GM18511 (cell line): ENCODE data around the gene RP9.

ENCODE experiments used
- ATAC-seq: cut with Tn5 transposase; IDR thresholded peaks from one replicate; pipeline ENCODE4 v1.9.1; 2021; ENCODE audit warnings: mild to moderate bottlenecking, moderate library complexity; ENCODE audit not compliant: unreplicated experiment

The RP9 gene, protein sequence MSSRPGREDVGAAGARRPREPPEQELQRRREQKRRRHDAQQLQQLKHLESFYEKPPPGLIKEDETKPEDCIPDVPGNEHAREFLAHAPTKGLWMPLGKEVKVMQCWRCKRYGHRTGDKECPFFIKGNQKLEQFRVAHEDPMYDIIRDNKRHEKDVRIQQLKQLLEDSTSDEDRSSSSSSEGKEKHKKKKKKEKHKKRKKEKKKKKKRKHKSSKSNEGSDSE

DNA sequence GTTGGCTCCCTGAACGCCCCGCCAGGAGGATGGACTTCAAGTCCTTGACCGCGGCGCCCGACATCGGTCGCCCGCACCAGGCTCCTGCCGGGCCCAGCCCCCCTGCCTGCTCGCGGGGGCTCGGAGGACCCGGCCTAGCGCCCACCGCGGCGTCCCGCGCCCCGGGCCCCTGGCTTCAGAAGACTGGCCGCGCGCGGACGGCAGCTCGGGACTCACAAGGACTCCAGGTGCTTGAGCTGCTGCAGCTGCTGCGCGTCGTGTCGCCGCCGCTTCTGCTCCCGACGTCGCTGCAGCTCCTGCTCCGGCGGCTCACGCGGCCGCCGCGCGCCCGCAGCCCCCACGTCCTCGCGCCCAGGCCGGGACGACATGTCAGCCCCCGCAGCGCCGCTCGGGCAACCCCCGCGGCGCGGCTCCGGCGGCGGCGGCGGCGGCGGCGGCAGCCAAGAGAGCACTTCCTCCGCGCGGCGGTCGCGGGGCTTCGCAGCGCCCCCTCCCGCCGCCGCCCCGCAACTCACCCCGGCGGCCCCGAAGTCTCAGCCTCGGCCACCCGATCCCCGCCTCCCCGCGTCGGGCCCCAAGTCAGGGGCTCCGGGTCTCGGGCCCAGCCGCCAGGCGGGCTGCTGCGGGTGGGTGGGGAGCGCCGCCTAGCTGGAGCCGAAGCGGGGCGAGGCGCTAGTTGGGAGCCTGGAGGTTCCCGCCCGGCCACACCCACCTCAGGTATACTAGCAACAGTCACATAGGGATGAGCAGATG, at the start of gene RP9:
Gene RP9 (minus strand): TSS at position 400 of the 753 bp plus-strand sequence. CDS start 32 bp downstream, at position 368.
- ATAC-seq: peak; percentile 83

DNA sequence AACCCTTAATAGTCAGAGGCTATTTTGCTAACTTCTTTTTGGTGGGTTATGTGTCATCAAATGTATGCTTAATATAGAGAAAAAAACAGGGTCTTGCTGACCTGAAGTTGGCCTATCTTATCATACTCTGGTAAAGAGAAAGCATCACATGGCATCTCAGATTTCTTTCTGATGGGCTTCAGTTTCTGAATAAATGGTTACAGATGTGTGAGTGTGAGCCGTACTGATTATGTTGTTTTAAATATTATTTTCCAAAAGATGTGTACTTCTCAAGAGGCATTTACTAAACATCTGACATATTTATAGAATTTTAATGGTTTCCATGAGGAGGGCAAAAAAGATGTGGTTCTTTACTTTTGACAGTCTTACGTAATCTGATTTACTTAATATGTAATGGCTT, 48.6 kb upstream of the RP9 start:
- no peak for ATAC-seq

DNA sequence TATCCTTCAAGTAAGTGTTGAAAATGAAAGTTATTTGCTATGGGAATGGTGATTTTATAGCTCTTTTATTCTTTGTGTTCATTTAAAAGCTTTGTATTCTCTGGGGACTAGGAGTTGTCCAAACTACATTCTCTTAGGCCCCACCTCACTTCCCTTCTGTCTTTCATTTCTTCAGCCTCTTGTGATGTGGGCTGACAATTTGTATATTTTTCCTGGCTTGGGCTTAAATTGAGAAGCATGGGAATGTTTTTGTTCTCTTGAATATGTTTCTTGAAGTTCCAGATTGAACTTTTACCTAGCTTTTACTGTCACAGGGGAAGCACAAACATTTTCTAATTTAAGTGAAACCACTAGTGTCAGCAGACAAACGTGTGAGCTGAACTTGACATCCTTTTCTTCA, 48.1 kb upstream of the RP9 start:
- ATAC-seq: no peak

DNA sequence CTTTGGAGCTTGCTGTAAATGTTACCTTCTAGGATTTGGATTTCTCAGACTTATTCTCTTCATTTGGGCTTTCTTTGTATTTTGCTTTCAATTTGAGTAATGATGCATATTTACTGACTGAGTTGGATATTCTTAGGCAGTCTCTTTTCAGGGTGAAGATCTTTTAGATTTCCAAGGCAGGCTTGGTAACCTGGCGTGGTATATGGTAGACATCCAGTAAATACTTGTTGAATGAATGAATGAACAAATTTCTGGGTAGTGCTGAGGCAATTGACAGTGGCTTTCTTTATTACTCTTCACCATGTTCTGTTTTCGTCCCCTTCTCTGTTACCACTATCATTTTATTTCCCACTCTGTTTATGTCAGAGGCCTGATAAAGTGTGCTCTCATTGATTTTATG, 47.2 kb upstream of the RP9 start:
- ATAC-seq: no peak

DNA sequence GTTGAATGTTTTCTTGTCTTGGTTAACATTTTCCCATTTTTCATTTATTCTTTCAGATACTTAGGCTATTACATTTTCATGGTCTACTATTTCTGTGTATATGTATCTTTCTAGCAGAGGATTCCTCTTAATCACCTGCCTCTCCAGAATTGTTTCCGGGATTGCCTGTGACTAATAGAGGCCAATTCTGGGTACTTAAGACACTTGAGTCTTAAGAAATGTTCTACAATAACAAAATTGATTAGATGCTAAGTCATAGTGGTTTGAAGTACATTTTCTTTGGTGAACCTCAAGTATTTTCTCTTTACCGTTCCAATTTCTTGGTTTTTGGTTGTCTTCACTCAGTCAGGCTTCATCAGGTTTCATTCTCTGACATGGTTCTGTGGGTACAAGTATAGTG, 46.6 kb upstream of the RP9 start:
- ATAC-seq: no peak

DNA sequence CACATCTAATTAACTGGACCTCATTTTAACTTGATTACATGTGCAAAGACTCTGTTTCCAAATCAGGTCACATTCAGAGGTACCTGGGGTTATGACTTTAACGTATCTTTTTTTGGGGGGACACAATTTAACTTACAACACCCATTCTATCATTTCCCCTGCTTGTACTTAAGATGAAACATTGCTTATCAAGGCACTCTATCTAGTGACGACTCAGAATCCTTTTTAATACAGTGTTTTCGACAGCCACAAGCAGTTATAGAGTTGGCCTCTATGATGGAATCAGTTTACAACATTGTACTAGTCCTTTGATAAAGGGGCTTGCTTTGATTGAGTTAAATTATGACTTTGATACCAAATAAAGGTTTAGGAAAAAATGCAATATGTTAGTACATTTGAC, 42.9 kb upstream of the RP9 start:
- ATAC-seq: no peak

DNA sequence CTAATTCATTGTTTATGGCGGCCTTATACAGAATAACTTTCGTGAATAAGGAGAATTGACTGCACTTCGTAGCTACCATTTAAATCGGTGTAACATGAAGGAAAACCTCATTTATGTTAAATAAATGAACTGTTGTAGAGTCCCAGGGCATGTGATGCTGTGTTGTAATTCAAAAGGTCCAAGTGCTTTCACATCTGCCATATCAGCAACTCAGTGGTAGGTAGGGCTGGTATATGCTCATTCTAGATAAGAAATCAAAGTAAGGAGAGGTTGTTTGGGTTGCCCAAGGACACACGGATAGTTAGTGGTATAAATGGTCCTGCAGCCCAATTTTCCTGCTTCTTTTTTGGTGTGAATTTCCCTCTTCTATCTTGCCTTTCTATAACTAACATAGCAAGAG, 36.0 kb upstream of the RP9 start:
- no peak for ATAC-seq

DNA sequence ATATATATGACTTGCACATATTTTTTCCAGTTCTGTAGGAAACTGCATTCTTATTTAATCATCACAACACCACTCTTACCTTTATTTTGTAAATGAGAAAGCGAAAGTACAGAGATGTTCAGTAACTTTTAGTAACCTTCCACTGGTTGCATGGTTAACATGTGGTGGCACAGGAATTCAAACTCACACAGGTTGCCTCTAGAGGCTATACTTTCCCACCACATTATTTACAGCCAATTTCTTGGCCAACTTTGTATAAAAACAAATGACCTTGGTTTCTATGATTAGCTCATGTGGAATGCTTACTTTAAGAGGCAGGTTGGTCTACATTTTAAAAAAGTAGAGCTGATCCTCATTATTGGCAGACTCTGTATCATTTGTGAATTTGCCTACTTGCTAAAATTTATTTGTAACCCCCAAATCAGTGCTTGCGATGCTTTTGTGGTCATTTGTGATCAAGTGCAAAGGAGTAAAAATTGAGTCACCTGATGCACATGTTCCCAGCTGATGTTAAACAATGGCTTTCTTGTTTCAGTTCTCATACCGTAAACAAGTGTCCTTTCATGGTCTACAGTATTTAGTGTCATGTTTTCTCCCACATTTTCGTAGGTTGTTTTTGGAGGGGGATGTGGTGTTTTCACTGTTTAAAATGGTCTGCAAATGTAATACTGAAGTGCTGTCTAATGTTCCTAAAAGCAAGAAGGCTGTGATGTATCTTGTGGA, 35.0 kb upstream of the RP9 start:
- peak; percentile 85 for ATAC-seq

DNA sequence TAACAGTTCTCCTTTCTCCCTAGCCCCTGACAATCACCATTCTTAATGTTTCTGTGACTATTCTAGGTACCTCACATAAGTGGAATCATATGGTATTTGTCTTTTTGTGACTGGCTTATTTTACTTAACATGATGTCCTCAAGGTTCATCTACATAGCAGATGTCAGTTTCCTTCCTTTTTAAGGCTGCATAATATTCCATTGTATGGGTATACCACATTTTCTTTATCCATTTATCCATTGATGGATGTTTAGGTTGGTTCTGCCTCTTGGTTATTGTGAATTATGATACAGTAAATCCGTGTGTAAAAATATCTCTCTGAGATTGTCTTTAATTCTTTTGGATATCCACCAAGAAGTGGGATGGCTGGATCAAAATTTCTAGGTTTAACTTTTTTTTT, 33.4 kb upstream of the RP9 start:
- ATAC-seq: no peak

DNA sequence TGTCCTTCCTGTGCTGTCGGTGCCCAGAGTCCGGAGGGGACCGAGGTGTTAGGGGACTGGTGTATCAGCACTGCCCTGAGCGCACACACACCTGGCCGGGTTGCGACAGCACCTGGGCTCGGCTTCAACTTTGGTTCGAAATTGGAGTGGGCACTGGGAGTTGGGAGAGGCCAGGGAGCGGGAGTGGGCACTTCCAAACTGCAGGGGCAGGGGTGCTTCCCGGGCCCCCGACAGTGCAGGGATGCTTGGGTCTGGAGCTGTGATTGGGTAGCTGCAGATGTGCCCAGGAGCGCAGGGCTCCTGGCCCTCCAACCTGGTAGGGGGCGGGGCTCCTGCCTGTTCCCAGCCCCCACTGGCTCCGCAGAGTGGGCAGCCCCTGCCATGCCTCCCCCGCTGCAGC, 27.9 kb upstream of the RP9 start:
- ATAC-seq: no peak

DNA sequence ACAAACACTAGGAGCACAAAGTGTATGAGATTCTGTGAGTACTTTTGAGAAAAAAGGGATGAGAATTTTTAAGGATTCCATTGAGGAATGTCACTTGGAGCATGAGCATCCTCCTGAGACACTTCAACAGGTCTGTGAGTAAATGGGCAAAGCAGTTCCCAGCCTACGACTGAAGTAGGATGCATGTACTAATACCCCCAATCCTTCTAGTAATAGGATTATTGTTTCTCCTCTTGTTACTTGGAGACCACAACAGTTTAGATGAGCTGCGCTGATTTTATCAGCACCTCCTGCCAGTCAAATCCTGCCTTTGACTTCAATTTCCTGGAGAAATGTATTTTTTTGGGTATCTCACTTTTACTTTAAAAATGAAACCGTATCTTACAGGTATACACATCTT, 21.0 kb upstream of the RP9 start:
- no peak for ATAC-seq

DNA sequence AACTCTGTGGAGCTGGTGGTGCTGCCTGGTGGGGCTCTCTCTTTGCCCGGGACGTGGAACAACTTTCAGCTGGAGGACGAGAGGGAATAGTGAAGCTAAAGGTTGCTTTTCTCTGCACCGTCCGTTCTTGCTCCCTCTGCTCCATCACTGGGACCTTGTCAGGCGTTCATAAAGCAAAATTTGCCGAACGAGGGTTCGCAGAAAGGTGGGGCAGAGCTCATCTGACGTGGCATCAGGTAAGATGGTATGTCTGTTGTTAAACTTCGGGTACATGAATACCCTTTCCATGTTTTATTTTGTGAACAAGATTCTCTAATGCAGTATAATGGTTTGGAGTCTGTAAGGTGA, 20.6 kb upstream of the RP9 start:
- ATAC-seq: no peak

DNA sequence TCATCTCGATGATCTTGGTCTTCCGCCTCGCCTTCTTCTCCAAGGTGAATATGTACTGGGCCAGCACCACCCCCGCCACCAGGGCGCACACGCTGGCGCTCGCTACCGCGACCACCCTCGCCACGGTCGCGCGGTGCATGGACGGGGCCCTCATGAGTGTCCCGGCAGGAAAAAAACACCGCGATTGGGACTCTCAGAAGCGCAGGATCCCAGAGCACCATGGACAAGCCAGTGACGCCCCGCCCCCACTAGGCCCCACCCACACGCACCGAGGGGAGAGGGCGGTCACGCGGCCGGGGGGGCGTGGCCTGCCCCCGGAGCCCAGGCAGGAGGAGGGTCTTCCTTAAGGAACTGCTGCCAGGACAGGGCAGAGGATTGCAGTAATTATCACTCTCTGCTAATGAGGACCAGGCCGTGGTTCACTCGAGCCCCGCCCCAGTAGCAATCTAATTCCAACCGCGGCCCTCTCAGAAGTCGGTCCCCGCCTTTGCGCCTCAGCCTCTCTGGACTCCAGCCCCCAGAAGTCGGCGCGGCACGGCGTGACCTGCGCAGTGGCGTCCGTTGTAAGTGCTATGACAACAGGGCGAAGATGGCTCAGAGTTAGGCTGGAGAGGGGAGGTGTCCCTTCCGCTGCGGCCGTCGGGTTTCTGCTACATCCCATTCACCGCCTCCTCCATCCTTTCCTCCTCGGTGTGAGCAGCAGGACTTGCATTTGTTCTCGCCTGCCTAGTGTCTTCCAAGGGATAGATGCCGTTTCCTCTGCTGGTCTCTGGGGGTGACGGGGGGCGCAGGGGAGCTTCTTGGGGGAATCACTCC, 20.0 kb upstream of the RP9 start, which contains the start of gene BBS9:
Gene BBS9 (plus strand): TSS at position 575 of the 816 bp plus-strand sequence. CDS start 16,689 bp downstream, outside the sequence.
- ATAC-seq: peak; percentile 100

DNA sequence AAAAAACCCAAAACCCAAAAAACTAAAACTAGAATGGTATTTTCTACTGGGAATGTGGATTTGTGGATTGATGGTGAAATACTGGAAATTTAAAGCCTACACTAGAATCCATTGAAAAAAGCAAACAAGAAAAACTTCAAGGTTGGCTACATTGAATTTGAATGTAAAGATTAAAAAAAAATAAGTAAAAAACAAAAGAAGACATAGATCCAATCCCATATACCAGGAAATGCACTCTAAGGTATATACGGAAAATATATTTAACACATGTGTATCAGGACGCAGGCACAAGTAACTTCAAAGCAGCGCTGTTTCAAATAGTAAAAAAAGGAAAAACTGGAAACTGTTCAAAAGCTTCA, 19.4 kb upstream of the RP9 start:
- no peak for ATAC-seq

DNA sequence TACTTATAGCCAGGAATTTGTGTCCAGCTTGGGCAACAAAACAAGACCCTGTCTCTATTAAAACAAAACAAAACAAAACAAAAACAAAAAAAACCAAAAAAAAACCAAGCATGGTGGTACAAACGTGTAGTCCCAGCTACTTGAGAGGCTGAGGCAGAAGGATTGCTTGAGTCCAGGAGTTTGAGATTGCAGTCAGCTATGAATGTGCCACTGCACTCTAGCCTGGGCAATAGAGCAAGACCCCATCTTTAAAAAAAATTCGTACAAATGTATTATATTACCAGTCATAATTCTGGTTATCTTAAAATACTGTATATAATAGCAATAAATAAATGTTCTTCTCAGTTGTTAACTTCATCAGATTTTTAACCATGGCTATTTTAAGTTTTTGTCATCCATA, 17.9 kb upstream of the RP9 start:
- ATAC-seq: no peak

DNA sequence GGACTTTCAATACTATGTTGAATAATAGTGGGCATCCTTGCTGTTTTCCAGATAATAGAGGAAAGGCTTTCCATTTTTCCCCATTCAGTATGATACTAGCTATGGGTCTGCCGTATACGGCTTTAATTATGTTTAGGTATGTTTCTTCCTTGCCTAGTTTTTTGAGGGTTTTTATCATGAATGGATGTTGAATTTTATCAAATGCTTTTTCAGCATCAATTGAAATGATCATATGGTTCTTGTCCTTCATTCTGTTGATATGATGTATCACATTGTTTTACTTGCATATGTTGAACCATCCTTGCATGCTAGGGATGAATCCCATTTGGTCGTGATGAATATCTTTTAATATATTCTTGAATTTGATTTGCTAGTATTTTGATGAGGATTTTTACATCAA, 9.2 kb upstream of the RP9 start:
- no peak for ATAC-seq

DNA sequence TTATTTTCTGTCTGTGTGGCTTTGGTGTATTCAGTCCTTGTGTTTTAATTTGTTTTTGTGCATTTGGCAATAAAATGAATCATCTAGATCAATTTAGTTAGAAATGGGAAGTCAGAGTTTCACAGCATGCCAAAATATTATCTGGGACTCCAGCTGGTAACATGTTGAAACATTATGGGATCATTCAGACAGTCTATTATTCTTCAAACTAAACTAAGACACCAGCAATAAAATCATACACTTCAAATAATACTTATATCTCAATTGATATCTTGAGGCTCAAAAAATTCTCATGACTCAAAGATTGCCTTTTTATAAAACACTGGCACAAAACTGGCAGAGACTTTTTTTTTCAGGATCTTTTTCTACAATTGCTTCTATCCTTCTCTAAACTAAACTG, 5.8 kb upstream of the RP9 start:
- ATAC-seq: no peak

DNA sequence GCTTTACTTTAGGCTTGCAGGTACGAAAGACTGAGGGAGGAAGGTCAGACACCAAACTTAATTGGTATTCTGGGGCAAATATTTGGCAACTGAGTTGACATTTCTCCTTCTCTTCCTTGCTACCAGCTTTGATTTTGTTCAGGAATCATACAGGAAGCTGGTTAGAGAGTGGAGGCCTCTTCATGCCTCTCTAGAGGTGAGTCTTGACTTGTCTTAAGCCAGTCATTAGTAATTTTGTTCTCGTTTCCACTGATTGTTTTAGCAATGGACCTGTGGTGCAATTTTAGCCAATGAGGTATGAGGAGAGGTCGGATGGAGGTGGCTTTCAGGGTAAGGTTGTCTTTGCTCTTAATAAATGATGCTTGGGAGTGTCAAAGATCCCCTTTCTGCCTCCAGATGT, 2.4 kb upstream of the RP9 start:
- no peak for ATAC-seq

DNA sequence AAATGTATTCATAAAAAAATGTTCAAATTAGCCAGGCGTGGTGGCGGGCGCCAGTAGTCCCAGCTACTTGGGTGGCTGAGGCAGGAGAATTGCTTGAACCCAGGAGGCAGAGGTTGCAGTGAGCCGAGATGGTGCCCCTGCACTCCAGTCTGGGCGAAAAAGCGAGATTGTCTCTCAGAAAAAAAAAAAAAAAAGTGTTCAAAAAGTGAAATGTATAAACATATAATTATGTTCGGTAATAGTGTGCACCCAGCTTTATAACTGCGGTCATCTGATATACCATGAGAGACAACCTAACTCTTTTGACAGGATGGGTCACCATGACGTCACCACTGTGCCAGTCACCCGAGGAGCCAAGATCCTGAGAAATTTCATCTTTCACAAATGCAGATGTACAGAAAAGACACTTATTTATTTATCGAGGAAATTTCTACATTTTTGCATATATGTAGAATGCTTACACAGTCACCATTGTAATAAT, 594 bp upstream of the RP9 start:
- no peak for ATAC-seq

DNA sequence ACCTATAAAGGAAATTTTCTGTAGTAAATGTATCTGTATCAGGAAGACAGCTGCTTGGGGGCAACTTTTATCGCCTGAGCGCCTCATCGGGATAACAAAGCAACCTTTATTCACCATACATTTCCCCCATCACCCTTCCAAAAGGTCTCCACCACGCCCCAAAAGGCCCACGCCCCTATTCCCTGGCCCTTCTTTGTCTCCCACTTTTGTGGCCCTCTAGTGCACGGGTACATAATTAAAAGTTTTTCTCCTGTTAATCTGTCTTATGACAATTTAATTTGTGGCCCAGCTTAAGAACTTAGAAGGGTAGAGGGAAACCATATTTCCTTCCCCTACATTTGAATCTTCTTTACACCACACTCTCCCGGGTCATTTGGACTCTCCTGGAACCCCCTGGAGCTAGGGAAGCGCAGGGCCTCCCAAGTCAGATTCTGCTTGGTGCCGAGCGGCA, 625 bp downstream of the RP9 start:
- peak; percentile 34 for ATAC-seq
